GM19239 (cell line): ENCODE measurements around the gene NUBP1.
"Not testable (repeated sequence)": the region's sequence is repeated elsewhere in the genome, so short reads cannot be mapped to it uniquely, and the experiment has no call there.

ENCODE experiments used
- DNase-seq: peaks from one replicate; pipeline ENCODE4 v3.0.0; 2011; ENCODE audit warnings: low spot score; ENCODE audit not compliant: insufficient read length
- FAIRE-seq: peaks from 2 replicates; lab custom pipeline; 2011; peaks lifted over from hg19 to GRCh38; lab: Jason Lieb, UNC

Gene NUBP1

GRCh38 chr16:10743610-10744369, at the start of gene NUBP1:
Gene NUBP1, plus strand, starts transcription at chr16:10743842. Its CDS starts 22 bp downstream, at chr16:10743864.
- FAIRE-seq (peak; percentile 97), DNase-seq (peak; percentile 80)

DNA sequence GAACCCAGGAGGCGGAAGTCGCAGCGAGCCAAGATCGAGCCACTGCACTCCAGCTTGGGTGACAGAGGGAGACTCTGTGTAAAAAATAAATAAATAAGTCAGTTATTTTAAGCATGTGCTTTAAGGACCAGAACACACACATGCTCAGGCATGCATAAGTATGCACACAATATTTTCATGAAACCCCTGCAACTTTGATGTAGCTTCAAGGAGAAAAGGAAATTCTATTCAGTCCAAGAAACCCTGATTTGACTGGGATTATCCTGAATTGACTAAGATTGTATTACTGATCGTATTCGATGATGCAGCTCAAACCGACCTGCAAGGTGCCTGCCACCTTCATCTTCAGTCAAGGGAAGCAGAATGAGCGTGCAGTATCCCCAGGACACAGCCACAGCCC, 49.8 kb upstream of the NUBP1 start:
- no peak for DNase-seq
- FAIRE-seq: no peak

GRCh38 chr16:10694306-10694705, 49.3 kb upstream of the NUBP1 start:
- no peak for FAIRE-seq
- DNase-seq: no peak

- FAIRE-seq (no peak), DNase-seq (no peak)
Observed at GRCh38 chr16:10694830-10695229, 48.8 kb upstream of the NUBP1 start, which contains the start of gene TEKT5. Gene TEKT5, minus strand, starts transcription at chr16:10694930. Its CDS starts 57 bp downstream, at chr16:10694873.

GRCh38 chr16:10699756-10700155, 43.9 kb upstream of the NUBP1 start:
- no peak for DNase-seq

DNA sequence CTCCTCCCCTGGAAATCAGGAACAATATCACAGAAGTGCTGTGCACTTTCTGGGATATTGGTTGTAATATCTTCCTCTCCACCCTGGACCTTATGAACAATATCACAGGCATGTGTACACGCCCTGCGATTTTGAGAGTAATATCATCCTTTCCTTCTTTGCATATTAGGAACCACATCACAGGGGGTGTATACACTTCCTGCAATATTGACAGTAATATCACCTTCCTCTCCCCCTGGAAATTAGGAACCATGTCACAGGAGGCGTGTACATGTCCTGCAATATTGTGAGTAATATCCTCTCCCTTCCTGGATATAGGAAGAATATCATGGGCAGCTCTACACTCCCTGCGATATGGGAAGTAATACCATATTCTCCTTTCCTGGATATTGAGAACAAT, 34.7 kb upstream of the NUBP1 start:
- DNase-seq (no peak), FAIRE-seq (no peak)

More at GRCh38 chr16:10699756-10700155, 43.9 kb upstream of the NUBP1 start:
- FAIRE-seq: no peak

DNA sequence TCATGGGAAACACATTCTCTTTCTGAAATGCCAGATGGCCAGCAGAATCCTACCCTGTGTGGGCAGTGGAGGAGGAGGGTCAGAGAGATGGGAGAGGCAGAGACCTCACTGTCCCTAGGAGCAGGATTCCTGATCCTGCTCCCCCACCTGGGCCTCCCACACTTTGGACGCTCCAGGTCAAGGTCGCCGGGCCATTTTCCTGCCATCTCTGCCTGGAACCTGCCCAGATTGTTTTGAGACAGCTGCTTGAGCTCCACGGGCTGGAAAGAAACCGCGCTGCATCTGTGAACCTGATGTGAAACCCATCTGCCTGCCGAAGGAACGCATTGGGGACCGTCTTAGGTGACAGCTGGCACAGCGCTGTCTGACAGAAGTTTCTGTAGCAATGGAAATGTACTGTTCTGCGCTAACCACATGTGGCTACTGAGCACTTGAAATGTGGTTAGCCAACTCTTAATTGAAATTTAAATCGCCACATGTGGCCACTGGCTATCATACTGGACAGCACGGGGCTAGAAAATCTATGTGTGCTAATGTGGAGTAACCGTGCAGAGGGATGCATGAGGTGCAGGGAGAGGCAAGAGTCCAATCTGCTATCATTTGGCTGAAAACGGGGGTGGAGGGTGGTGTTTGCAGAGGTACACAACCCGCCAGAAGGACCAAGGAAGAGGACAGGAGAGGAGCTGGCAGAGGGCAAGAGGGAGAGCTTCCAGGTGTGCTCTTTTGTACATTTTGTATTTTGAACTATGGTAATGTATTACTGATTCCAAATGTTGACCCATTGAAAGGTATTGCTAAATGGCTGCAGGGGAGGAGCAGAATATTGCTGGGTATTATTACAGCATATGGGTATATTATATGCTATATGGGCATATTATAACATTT, 15.4 kb upstream of the NUBP1 start:
- no peak for FAIRE-seq
- no peak for DNase-seq

DNA sequence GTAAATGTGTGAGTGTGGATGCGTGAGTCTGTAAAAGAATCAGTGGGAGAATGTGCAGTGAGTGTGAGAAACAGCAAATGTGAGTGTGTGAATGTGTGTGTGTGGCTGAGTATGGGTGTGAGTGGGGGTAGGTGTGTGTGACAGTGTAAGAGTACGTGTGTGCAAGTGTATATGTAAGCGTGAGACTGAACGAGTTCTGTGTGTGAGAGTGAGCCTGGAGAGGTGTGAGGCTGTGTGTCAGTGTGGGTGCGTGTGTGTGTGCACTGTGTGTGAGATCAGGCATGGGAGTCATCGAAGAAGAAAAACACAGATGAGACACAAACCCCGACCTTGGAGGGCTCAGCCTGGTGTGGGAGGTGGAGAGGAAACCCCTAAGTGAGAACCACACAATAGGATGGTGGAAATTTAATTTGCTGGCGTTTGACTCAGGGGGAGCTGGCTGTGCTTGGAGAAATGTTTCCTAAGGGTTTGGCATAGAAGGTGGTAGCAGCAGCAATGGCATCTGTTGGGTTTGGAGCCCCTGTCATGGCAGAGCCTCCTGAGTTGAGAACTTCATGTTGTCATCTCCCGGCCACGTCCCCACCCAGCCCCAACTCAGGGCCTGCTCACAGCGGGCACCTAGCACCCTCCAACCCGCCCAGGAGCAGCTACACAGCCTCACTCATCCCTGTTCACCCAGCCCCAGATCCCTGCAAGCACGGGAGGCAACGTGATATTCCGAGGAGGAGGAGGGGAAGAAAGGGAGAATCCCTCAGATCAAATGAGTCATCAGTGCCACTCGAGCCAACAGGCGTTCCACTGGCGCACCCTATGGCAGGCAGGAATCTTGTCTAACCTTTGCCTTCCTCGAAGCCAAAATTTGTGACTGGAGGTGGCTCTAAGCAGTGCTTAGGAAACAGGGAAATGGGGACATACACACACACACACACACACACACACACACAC, 14.3 kb upstream of the NUBP1 start:
- FAIRE-seq (no peak), DNase-seq (no peak)

- FAIRE-seq (no peak), DNase-seq (no peak)
Observed at GRCh38 chr16:10731790-10732189, 11.9 kb upstream of the NUBP1 start.

DNA sequence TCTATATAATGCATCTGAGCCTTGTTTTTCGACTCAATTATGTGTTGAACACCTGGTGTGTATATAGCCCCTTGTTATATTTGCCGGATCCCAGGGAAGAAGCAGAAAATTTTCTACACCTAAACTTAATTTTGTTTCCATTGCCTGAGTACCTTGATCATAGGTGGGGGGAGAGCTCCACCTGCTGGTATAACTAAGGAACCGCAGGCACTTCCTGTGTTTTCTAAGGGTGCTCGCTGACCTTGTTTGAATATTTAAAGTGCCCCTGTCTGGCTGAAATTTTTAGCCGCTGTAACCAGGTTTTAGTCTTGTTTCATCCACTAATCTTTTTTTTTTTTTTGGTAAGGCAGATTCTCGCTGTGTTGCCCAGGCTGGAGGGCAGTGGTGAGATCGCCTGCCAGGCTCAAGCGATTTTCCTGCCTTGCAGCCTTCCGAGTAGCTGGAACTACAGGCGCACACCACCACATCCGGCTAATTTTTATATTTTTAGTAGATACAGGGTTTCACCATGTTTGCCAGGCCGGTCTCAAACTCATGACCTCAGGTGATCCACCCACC, 6.5 kb upstream of the NUBP1 start:
- DNase-seq: peak; percentile 41
- FAIRE-seq: peak; percentile 81

DNA sequence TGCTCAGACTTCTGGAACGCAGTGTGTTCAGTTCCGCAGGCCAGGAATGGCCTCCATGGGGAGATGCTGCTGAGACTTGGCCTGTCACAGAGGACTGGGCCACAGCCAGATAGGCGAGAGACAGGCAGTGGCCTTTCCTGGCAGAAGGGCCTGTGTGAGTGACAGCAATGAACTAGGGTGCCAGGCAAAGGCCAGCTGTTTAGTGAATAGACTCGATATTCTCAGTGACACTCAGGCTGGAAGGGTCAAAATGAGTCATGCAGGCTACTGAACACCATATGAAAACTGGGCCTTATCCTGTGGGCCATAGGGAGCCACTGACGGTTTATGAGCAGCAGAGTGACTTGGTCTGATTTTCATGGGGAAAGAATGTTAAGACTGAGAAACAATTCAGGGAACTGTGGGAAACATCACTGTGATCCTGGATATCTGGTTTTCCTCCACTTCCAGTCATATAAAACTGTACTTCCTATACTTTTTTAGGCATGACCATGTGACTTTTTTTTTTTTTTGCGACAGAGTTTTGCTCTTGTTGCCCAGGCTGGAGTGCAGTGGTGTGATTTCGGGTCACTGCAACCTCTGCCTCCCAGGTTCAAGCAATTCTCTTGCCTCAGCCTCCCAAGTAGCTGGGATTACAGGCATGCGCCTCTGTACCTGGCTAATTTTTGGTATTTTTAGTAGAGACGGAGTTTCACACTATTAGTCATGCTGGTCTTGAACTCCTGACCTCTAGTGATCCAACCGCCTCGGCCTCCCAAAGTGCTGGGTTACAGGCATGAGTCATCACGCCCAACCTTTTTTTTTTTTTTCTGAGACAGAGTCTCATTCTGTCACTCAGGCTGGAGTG, 5.2 kb upstream of the NUBP1 start:
- FAIRE-seq: peak; percentile 86
- DNase-seq: peak; percentile 44

DNA sequence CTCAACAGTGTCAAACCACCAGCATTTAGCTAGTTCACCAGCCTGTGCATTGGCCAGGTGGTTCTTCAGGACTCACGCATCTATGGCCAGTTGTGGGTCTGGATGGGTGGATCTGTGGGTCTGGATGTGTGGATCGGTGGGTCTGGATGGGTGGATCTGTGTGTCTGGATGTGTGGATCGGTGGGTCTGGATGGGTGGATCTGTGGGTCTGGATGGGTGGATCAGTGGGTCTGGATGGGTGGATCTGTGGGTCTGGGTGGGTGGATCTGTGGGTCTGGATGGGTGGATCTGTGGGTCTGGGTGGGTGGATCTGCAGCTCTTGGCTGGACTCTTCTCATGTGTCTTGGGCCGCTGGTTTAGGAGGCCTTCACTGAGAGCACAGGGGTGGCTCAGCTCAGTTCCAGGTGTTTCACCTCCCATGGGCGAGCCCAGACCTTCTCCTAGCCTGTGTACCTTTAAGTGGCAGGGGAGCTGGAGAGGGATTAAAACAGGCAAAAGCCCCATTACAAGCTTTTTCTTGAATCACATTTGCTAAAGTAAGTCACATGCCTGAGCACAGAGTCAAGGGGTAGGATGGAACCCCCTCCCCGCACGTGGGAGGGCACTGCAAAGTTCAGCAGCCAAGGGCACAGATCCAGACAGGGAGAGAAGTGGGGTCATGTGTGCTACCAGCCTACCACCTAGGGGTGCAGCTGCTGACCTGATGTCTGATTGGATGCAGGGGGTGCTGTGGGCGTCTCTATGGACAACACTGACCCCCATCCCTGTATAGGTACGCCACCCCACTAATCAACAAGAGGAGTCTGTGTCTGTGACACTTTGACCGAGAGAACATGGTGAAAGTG, 3.4 kb upstream of the NUBP1 start:
- FAIRE-seq: no peak
- no peak for DNase-seq

- DNase-seq: no peak
- FAIRE-seq: no peak
Observed at GRCh38 chr16:10740845-10741208, 2.8 kb upstream of the NUBP1 start.

GRCh38 chr16:10741249-10741648, 2.4 kb upstream of the NUBP1 start:
- FAIRE-seq: not testable (repeated sequence)

DNA sequence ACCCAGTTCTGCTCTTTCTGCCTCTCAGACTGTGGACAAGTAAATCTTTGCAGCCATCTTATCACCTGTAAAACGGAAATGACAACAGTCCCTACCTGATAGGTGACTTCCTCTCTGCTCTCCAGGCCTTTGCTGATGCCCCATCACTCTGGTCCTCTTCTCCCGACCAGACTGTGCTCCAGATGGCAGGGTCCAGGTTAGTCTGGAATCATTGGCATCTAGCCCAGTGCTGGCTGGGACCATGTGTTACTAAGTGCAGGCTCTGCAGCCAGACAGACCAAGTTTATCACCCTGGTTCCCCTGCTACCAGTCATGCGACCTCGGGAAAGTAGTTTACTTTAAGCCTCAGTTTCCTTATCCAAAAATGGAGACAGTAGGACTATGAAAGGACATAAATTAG, 1.8 kb upstream of the NUBP1 start:
- no peak for DNase-seq
- FAIRE-seq: no peak

More at GRCh38 chr16:10741249-10741648, 2.4 kb upstream of the NUBP1 start:
- not testable (repeated sequence) for DNase-seq

GRCh38 chr16:10743227-10743609, 424 bp upstream of the NUBP1 start:
- FAIRE-seq (no peak), DNase-seq (no peak)

GRCh38 chr16:10744370-10745030, 858 bp downstream of the NUBP1 start:
- FAIRE-seq: peak; percentile 18
- no peak for DNase-seq

- DNase-seq: no peak
- FAIRE-seq: no peak
Observed at GRCh38 chr16:10745841-10746240, 2.2 kb downstream of the NUBP1 start.
